ENCODE results near the gene BCKDHA.
"Not testable (repeated sequence)": the region's sequence is repeated elsewhere in the genome, so short reads cannot be mapped to it uniquely, and the experiment has no call there.

BCKDHA gene

GRCh38 chr19:41447732-41448332 lies 50.2 kb downstream of the BCKDHA start:
- Mint-ChIP-seq H3K4me1 (peaks cover 32% of the 10 kb centered on the region), H3K4me3 (peak overlapping the region; percentile 27), H3K9me3 (no peaks in the 10 kb centered on the region), H3K27me3 (peaks cover 53% of the 10 kb centered on the region), H3K36me3 (no peaks in the 10 kb centered on the region), H3K27ac (no peak overlapping the region)
- CTCF ChIA-PET = interaction anchor here (0.6 to 7.3 kb wide), 14 partner anchors 8 to 750 kb away, joined by 3 to 107 read pairs (median 9); partner anchors contain the start of gene DMAC2
- DNase-seq = no peak

GRCh38 chr19:41449079-41449864 lies 51.7 kb downstream of the BCKDHA start:
- no peaks in the 10 kb centered on the region for H3K36me3 Mint-ChIP-seq
- peaks cover 40% of the 10 kb centered on the region for H3K27me3 Mint-ChIP-seq
- H3K4me3 Mint-ChIP-seq = peak overlapping the region; percentile 59
- no peaks in the 10 kb centered on the region for H3K9me3 Mint-ChIP-seq
- CTCF ChIA-PET = interaction anchor here (0.7 to 7.3 kb wide), 26 partner anchors 7 to 245 kb away, joined by 3 to 107 read pairs (median 5); partner anchors contain the start of genes B3GNT8, CEACAM21 and DMAC2
- H3K27ac Mint-ChIP-seq = no peak overlapping the region
- DNase-seq = peak; percentile 80
- H3K4me1 Mint-ChIP-seq = peaks cover 30% of the 10 kb centered on the region

GRCh38 chr19:41449865-41450178 lies 52.2 kb downstream of the BCKDHA start:
- H3K4me3 Mint-ChIP-seq = no peak overlapping the region
- peaks cover 39% of the 10 kb centered on the region for H3K27me3 Mint-ChIP-seq
- H3K27ac Mint-ChIP-seq = no peak overlapping the region
- H3K36me3 Mint-ChIP-seq = no peaks in the 10 kb centered on the region
- no peak for DNase-seq
- peaks cover 32% of the 10 kb centered on the region for H3K4me1 Mint-ChIP-seq
- CTCF ChIA-PET = interaction anchor here (0.7 to 7.3 kb wide), 17 partner anchors 9 to 147 kb away, joined by 3 to 107 read pairs (median 5); partner anchors contain the start of genes CEACAM21 and DMAC2
- no peaks in the 10 kb centered on the region for H3K9me3 Mint-ChIP-seq

- Mint-ChIP-seq H3K36me3 (no peaks in the 10 kb centered on the region), H3K27me3 (peaks cover 18% of the 10 kb centered on the region), H3K27ac (no peak overlapping the region), H3K4me1 (peaks cover 46% of the 10 kb centered on the region), H3K9me3 (no peaks in the 10 kb centered on the region), H3K4me3 (no peak overlapping the region)
- DNase-seq = no peak
- CTCF ChIA-PET = interaction anchor here (1.0 kb wide), 1 partner anchor 145 kb away, joined by 3 read pairs; no protein-coding TSS in a partner anchor
These were observed 55.1 kb downstream of the BCKDHA start for GRCh38 chr19:41452584-41453275.

GRCh38 chr19:41455936-41456335 lies 58.3 kb downstream of the BCKDHA start:
- CTCF ChIA-PET = interaction anchor here (1.0 to 3.0 kb wide), 3 partner anchors 8 to 114 kb away, joined by 3 to 15 read pairs (median 9); no protein-coding TSS in a partner anchor
- H3K9me3 Mint-ChIP-seq = no peaks in the 10 kb centered on the region
- H3K27ac Mint-ChIP-seq = no peak overlapping the region

GRCh38 chr19:41456342-41456918 lies 58.8 kb downstream of the BCKDHA start:
- Mint-ChIP-seq H3K27ac (peak overlapping the region; percentile 49), H3K4me1 (peaks cover 41% of the 10 kb centered on the region), H3K4me3 (no peak overlapping the region), H3K36me3 (no peaks in the 10 kb centered on the region), H3K9me3 (no peaks in the 10 kb centered on the region), H3K27me3 (peaks cover 6% of the 10 kb centered on the region)
- CTCF ChIA-PET = interaction anchor here (0.6 to 3.0 kb wide), 6 partner anchors 9 to 252 kb away, joined by 3 to 15 read pairs (median 6); no protein-coding TSS in a partner anchor
- no peak for DNase-seq

More at GRCh38 chr19:41455936-41456335, 58.3 kb downstream of the BCKDHA start:
- Mint-ChIP-seq H3K4me1 (peaks cover 41% of the 10 kb centered on the region), H3K27me3 (peaks cover 4% of the 10 kb centered on the region), H3K36me3 (no peaks in the 10 kb centered on the region), H3K4me3 (no peak overlapping the region)
- DNase-seq = no peak

GRCh38 chr19:41457241-41457640 lies 59.6 kb downstream of the BCKDHA start:
- peak overlapping the region; percentile 8 for H3K4me3 Mint-ChIP-seq
- peaks cover 8% of the 10 kb centered on the region for H3K27me3 Mint-ChIP-seq
- peaks cover 41% of the 10 kb centered on the region for H3K4me1 Mint-ChIP-seq
- no peaks in the 10 kb centered on the region for H3K36me3 Mint-ChIP-seq
- CTCF ChIA-PET = interaction anchor here (0.6 to 3.0 kb wide), 7 partner anchors 9 to 252 kb away, joined by 3 to 15 read pairs (median 7); no protein-coding TSS in a partner anchor
- DNase-seq = peak; percentile 40
- no peaks in the 10 kb centered on the region for H3K9me3 Mint-ChIP-seq
- peak overlapping the region; percentile 56 for H3K27ac Mint-ChIP-seq

- no peak for DNase-seq
- Mint-ChIP-seq H3K27me3 (peaks cover 12% of the 10 kb centered on the region), H3K27ac (no peak overlapping the region), H3K4me3 (no peak overlapping the region), H3K4me1 (peaks cover 24% of the 10 kb centered on the region), H3K36me3 (no peaks in the 10 kb centered on the region), H3K9me3 (no peaks in the 10 kb centered on the region)
- CTCF ChIA-PET = no interaction called here
These were observed 64.9 kb downstream of the BCKDHA start for GRCh38 chr19:41462497-41462896.

GRCh38 chr19:41463257-41464256 lies 65.9 kb downstream of the BCKDHA start:
- DNase-seq, H3K36me3 Mint-ChIP-seq, H3K9me3 Mint-ChIP-seq, CTCF ChIA-PET: not testable (repeated sequence)
- Mint-ChIP-seq H3K4me3 (peak overlapping the region; percentile 11), H3K27me3 (peaks cover 15% of the 10 kb centered on the region), H3K4me1 (peaks cover 15% of the 10 kb centered on the region), H3K27ac (peak overlapping the region; percentile 46)
